GM18861 (cell line): Measurements from ENCODE around the gene RHOB.

Source experiments
- ATAC-seq: cut with Tn5 transposase; IDR thresholded peaks from one replicate; pipeline ENCODE4 v1.9.1; 2021; ENCODE audit not compliant: unreplicated experiment

Gene RHOB

DNA sequence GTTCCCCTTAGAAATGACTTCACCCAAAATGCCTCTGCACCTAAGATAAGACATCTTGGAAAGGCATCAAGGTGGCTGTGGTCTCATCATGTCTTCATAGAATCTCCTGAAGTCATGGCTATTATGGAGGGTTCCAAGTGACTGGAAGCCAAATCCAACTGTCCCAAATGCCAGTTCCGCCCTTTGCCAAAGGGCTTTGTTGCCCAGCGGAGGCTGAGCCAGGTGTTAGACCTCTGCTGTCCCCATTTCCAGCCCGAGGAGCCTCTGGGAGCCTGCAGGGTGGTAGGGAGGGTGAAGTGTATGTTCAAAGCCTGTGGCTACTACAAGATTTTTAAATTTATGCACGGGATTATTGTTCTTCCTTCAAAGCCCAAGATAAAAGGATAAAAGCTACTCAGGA, 25.7 kb downstream of the RHOB start:
- ATAC-seq, result no peak

DNA sequence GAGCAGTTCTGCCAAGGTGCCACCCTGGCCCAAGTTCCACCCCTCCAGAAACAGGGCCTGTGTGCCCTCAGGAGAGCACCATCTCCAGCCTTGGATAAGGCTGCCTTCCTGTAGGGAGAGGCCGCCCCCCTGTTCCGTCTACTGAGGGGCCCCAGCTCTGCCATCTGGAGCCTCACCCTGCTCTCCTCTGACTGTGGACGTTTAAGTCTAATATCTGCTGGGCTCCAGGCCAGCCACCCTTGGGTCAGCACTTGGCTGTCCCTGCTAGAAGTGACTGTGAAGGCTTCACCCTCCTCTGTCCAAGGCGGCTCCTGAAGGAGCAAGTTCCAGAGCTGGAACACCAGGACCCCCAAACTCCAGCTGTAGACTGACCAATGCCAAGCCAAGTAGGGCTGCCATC, 26.3 kb downstream of the RHOB start:
- no peak for ATAC-seq

DNA sequence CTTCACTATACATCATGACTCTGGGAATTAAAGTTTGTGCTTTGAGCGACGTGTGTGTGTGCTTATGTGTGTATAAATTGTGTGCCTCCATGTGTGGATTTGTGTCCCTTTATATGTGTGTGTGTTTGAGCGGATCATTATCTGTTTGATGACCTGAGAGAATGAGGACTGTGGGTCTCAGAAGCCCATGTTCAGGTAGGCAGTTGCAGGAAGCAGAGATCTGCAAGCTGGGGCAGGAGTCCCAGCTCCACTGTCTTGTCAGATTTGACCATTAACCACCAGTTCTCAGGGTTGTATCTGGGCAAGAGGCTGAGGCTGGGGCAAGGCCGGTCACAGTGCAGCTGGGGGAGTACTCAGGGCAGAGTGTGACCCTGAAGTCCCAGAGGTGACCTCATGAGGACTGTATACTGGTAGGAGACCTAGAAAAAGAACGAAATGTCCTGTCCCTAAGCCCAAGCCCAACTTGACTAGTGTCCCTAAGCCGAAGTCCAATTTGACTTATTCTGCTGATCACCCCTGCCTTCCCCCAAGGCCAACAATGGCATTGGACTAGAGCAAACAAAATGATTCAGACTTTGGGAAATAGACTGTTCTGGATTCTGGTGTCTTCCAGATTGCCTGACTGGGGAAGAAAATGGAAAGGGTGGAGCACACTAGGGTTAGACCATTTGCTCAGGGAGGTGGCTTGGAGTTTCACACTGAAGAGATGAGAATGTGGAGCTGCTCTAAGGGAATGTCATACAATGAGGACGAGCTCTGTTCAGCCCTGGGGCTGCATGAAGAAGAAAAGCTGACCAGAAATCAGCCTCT, 28.1 kb downstream of the RHOB start:
- ATAC-seq, result no peak

DNA sequence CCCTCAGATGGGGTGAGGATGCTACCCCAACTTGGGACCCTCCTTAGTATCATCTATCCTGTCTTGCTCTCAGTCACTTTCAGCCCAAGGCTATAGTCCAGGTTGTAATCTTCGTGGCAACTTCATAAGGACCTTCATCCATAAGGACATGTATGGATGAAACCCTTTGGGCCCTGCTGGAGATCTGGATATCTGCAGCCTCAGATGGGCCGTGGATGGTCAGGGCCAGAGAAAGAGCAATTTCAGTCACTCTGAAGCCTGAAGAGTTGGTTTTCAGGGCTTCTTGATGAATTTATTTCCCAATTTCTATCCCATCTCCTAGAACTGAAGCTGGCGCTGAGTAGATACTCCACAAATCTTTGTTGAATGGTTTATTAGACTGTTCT, 28.7 kb downstream of the RHOB start:
- no peak for ATAC-seq

DNA sequence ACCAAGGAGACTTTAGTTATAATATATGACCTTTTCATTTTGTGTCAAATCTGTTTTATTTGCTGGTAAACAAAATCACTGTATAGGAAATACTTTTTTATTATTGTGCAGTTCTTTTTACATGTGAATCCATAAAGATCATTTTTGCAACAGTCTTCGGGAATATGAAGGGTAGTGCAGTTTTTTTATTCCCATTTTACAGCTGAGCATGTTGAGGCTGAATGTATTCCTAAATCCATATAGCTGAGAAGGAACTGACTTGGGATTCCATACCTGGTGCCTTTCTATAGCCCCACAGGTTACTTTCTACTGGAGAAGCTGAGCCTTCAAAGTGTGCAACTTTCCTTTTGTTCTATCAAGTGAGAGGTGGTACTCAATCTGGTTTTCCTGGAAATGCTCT, 29.6 kb downstream of the RHOB start:
- no peak for ATAC-seq

DNA sequence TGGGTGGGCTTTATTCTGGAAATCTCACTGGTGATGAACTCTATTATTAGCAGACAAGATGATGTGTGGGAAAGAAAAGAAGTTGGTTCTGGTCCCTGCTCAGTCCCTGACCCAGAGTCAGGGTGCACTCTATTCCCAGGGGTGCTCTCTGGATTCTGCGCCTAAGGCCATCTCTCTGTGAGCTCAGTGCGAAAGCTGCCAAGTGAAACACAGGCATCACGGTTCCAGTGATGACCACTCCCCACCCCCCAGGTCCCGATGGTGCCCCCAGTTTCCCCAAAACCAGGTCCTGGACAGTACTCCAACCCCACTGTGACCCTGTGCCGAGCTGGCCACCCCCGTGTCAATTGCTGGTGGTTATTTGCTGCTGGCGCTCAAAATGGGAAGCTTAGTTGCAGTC, 30.1 kb downstream of the RHOB start:
- no peak for ATAC-seq

DNA sequence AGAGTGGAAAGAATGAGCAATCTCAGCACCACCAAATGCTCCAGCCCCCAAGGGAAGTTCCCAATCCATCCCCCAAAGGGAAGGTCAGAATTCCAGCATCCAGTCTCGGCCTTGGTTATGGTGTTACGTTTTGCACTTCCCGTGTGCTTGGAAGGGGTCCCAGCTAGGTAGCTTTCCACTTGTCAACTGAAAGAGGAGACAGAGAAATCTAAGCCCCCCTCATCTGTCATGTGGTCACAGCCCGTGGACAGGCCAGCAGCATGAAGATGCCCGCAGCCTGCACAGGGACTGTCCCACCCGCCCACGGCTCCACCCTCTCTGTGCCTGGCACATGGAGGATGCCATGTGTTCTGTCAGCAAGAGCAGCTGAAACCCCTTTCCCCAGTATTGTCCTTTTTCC, 32.1 kb downstream of the RHOB start:
- ATAC-seq, result no peak

DNA sequence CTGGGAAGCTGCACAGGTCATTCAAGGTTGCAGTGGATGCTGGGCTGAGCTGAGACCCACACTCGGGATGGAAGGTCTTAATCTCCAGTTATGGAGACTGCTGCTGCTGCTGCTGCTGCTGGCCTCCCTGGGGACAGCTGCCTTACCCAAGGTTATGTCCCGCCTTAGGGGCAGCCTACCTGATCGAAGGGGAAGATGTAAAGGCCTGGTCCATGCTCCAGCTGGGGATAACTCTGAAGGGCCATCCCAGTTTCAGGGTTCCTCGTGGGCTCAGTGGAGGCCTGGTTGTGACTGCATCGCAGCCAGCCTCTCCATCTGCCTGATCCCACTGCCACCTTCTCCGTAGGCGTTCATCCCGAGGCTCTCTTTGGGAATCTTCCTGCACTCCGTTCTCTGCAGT, 33.0 kb downstream of the RHOB start:
- ATAC-seq, result no peak

DNA sequence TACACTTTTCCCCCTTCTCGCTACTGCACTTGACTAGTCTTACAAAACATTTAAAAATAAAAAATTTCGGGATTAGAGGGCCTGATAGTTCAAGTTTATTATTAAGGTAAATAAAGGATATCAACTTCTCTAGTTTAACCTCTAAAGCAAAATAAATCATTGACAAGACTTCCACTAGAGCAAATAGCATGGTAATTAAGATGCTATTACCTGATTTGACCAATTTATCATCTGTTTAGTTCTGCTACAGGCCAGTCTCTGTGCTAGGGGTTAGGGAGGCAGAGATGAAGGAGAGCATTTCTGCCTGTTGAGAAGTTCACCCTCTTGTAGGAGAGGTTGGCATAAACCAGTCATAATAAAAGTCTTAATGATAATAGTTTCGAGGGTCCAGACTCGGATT, 34.0 kb downstream of the RHOB start:
- ATAC-seq, result no peak

DNA sequence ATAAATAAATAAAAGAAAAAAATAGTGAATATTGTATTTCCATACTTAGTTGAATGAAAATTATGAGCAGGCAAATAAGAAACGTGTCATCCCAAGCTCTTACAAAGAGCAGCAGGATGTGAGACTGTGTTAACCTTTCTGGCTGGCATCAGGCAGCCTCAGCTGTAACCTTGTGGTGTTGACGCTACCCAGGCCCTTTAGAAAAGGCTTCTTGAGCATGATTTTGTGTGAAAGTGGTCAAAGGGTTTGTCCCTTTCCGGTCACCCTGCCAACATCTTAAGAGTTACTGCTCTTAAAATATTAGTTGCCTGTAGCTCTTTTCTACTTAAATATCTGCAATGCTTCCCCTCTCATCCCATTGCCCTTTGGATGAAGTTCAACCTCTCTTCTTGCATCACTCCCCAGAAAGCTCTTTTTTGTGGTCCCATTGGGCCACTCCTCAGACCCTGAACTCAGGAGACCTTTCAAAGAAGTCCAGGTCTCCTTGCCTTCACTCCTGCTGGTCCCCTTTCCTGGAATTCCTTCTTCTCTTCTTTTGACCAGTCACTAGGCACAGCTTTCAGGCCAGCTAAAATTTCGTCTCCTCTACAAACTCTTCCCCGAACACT, 35.0 kb downstream of the RHOB start:
- no peak for ATAC-seq

DNA sequence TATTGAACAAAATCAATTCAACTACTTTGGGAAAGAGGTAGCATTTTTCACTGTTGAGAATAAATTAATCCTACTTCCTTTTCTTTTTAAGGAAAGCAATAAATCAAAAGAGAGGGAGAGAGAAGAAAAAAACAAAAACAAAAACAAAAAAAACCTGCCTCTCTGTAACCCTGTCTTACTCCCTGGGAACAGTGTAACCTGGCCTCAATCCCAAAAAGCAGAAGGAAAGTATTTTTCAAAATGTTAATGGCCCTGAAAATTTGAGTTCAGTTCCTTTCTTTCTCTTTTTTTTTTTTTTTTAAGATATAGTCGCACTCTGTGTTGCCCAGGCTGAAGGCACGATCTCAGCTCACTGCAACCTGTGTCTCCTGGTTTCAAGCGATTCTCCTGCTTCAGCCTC, 35.9 kb downstream of the RHOB start:
- no peak for ATAC-seq

DNA sequence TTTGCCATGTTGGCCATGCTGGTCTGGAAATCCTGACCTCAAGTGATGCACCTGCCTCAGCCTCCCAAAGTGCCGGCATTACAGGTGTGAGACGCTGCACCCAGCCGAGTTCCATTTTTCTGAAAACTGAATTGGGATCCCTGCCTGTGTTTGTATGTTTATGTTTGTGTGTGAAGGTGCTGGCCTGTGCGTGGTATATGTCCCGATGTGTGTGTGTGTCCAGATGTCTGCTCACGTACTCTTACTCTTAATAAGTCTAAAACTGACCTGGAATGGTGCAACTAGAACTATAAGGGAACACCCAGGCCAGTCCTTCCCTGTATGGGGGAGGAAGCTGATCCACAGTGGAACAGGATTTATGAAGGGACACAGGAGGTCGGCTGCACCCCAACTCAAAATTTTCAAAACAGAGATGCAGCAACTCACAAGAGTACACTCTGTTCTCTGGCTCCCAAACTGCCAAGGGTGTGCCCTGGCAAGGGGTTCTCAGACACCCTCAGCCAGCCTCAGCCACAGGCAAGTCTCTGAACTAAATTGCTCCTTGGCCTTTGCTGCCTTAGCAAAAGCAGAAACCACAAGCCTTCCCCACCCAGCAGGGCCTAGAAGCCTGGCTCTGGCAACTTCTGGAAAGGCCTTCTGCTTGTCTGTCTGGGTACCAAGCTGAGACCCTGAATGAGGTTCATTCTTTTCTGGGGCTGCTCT, 36.5 kb downstream of the RHOB start:
- no peak for ATAC-seq

DNA sequence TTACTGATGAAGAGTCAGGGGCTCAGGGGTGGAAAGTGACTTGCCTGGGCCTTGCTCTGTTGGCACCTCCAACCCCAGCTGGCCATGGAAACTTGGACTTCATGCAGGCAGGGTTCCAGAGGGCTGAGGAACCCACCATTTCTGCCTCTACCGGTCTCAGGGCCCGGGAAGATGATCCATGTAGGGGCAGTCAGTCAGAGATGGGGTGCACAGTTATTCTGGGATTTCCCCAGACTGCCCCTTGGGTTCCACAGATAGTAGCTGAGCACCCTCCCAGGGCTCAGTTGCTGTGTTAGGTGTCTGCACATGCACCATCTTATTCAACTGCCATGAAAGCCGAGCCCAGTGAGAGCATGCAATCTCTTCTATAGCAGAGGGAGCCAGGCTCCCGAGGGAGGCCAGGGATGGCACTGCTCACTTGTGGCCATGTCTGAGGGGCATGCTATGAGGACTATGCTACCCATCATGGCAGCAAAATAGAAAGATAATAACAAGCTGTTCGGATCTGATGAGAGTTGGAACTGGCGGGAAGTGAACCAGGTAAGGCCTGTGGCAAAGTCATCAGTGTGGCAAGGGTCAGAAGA, 37.3 kb downstream of the RHOB start:
- ATAC-seq, result no peak

DNA sequence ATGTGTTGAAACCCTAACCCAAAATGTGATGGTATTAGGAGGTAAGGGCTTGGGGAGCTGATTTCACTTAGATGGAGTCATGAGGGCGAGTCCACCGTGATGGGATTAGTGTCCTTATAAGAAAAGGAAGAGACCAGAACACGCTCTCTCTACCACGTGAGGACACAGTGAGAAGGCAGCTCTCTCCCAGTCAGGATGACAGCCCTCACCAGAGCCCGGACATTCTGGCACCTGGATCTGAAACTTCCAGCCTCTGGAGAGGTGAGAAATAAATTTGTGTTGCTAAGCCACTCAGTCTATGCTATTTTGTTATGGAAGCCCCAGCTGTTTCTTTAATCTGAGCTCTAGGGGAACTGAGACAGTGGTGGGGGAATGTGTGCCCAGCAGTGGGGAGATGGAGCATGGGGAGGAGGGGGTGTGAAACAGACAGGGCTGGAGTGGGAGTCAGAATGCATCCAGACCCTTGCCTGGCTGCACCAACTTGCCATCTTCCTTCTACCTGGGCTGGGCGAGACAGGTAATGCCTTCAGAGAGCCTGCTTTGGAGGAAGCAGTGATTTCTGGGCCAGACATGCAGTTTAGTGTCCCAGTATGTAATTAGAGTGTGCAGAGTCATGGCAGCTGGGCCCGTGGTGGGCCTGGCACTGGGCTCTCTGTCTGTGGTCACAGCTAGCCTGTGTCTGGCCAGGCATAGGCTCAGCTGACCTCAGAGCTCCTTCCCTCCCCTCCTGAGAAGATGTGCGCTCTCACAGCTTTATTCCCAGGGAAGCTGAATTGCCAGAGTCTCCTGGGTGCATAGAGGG, 38.1 kb downstream of the RHOB start:
- no peak for ATAC-seq

DNA sequence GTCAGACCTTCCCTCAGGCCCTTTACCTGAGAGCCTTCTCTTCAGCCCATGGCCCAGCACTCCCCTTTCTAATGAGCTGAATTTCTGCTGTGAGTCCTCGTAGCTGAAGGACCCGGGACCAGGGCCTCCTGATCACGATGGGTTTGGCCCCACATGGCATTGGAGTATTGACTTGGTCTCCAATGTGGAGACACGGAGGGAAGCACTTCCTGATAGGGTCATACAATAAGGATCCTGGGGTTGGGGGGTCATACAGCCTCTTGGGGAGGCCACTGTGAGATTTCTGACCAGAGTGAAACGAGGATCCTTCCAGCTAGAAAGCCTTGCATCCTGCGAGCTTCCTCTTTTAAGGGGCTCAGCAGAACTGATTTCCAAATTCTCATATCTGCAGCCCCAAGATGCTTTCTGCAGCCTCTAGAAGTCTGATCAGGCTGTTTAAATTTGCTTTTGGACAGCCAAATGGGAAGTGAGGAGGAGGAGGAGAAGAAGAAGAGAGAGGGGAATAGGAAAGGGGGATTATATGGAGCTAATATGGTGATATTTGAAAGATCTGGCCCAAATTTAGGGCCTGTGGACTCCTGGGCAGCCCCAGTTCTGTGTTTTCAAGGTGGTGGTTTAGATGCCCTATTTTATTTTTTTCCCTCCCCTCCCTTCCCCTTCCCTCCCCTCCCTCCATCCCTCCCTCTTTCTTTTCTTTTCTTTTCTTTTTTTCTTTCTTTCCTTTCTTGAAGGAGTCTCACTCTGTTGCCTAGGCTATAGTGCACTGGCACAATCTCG, 38.9 kb downstream of the RHOB start:
- no peak for ATAC-seq

DNA sequence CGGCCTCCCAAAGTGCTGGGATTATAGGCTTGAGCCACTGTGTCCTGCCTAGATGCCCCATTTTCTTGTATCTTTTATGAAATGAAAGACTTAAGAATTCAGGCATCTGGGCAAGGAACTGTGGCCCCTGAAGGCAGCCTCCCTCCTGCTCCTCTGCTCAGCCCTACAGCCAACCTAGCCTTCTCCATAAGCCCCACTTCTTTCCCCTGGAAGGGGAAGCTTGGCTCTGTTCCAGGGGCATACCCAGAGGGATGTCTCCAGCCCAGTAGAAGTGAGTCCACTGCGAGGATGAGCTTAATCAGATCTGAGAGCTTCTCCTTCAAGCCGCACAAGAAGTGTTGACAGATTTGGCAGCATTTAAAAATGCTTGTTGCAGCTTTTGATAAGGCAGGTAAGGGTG, 39.7 kb downstream of the RHOB start:
- no peak for ATAC-seq

DNA sequence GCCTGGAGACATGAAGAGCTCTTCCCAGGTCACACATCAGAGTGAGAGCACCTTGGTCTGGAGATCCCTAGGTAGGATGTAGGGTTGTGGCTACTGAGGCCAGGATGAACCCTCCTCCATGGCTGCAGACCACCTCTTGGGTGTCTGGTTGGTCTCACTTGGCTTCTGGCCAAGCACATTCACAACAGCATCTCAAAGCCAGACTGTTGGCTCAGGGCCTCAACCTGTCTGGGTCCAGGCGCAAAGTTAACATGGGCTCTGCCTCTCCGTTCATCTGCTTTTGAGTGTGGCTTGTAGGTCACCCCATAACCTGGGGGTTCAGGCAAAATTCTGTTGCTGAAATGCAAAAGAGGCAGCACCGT, 40.1 kb downstream of the RHOB start:
- no peak for ATAC-seq

DNA sequence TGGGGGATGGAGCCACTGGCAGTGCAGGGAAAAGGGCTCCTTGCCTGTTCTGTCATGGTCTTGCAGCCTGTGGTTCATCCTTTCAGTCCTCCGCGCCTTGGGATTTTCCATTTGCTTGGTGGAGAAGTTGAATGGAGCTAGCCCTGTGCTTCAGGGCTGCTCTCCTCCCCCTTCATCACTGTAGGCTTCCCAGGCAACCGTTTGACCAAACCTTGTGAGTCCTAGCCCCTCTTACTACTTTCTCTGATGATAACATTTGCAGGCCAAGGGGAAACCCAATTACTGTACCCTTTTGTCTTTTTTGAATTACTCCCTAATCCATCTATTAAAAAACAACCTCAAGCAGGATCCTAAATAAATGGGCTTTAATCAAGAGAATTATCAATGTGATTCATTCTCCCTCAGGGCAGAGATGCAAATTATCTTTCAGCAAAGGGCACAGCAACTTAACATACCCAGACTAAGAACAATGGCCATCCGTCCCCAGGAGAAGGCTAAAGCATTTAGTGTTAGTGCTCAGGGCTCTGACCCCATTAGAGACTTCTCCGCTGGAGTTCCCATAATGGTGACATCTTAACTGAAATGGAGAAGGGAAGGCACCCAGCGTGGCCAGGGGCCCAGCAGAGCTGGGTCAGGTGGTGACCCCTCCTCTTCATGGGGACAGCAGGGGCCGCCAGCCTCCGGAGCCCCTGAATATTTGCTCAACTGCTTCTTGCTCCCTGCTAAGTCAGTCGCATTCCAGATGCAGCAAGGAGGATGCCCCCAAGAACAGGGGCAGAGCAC, 40.7 kb downstream of the RHOB start:
- no peak for ATAC-seq

DNA sequence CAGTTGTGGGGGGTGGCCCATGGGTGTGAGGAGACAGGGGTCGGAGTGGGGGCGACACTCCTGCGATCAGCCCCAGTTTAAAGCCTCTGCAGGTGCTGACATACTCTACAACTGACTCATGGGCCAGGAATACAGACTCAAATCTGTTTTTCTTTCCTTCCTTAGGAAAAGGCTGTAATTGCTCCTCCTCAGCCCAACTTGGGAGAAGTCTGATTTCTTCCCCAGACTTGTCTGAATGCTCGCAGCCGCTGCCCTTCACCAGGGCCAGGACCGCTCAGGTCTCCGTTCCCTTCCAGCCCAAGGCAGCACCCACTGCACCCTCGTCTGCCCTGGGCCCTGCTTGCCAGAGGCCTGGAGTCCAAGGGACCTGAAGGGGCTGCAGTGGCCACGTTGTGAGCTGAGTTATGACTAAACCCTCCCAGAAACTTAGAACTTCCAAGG, 41.3 kb downstream of the RHOB start:
- no peak for ATAC-seq

DNA sequence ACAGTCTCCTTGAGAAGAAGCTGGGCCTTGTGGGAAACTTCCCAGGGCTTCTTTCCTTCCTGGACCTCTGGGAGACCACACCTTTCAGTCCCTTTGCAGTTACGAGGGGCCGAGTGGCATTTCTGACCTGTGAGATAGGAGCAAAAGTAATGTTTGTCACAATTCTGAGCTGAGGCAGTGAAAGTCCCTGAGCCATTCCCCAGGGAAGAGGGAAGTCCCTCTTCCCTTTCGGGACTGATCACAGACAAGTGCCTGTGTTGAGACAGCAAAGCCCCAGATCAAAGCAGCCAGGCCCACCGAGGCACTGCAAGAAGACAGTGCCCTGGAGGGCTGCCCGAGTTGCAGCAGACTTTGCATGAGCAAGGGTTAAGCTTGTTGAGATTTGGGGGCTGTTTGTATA, 41.9 kb downstream of the RHOB start:
- ATAC-seq, result no peak
